SK-N-MC (cell line): ENCODE results near the gene DNAJC11.

Experiments
- EZH2 ChIP-seq: fragments of 200-600 bp; sonication (generic); IDR thresholded peaks from one replicate; pipeline ENCODE4 v1.6.1; 2017; ENCODE audit warnings: antibody characterized with exemption
- POLR2AphosphoS5 ChIP-seq: IDR thresholded peaks from 2 replicates; pipeline ENCODE4 v1.6.1; 2012; ENCODE audit warnings: mild to moderate bottlenecking, low read depth, low read length, borderline replicate concordance

GRCh38 chr1:6592865-6593593 lies 108.6 kb downstream of the DNAJC11 start:
- TF ChIP-seq EZH2 (no peak), POLR2AphosphoS5 (no peak)
